GM19438 (cell line): ENCODE data around the gene PRKAR1A.

Experiments
- ATAC-seq: cut with Tn5 transposase; IDR thresholded peaks from one replicate; pipeline ENCODE4 v1.9.1; 2021; ENCODE audit warnings: low read depth; ENCODE audit not compliant: unreplicated experiment

The PRKAR1A gene

GRCh38 chr17:68596411-68596945 is 84.2 kb downstream of the PRKAR1A start:
- ATAC-seq, result no peak

DNA sequence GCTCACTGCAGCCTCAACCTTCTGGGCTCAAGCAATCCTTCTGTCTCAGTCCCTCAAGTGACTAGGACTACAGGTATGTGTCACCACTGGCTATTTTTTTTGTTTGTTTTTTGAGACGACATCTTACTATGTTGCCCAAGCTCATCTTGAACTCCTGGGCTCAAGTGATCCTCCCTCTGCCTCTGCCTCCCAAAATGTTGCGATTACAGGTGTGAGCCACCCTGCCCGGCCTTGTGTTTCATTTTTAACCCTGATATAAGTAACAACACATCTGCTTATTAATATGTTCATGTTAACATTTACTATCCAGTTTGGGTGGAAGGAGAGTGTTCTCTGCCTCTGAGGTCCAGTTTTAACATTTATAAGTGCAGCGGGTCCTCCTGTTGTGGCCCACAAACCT is 85.8 kb downstream of the PRKAR1A start:
- no peak for ATAC-seq

GRCh38 chr17:68598545-68598961 is 86.3 kb downstream of the PRKAR1A start:
- no peak for ATAC-seq

DNA sequence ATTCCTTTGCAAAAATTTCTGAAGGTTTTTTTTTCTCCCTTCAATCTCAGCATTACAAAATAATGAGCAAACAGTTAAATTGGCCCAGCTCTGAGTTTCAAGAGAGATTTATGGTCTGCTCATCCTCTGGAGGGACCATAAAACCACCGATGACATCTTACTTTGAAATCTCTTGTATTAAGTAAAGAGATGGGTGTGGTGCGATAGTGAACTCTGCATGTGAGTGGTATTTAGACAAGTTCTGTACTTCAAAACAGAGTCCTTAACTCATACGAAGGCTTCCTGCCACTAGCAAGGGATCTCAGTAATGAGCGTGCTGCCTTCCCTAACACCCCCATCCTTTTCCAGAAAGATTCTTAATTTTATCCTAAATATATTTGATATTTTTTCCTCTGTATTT is 86.9 kb downstream of the PRKAR1A start:
- no peak for ATAC-seq

DNA sequence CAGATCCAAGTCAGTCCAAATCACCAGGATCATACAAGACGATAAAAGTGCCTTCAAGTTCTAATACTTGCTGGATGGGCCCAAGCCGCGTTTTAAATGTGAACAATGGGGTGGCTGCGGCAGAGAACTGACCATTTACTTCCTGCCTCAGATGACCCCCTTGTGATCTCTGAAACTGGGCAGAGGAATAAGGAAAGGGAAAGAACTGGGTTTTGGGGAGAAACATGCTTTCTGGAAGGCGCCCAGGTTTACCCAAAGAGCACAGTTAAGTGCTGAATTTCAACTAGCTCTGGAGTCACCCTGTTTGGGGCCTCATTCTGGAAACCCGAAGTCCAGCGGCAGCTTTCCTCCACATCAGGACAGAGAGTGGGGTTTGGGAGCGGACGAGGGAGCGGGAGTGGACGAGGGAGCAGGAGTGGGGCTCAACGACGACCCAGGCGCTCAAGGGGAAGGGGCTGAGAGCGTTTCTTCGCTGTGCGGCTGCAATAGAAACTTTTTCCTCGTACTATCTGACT is 87.4 kb downstream of the PRKAR1A start:
- ATAC-seq, result no peak

DNA sequence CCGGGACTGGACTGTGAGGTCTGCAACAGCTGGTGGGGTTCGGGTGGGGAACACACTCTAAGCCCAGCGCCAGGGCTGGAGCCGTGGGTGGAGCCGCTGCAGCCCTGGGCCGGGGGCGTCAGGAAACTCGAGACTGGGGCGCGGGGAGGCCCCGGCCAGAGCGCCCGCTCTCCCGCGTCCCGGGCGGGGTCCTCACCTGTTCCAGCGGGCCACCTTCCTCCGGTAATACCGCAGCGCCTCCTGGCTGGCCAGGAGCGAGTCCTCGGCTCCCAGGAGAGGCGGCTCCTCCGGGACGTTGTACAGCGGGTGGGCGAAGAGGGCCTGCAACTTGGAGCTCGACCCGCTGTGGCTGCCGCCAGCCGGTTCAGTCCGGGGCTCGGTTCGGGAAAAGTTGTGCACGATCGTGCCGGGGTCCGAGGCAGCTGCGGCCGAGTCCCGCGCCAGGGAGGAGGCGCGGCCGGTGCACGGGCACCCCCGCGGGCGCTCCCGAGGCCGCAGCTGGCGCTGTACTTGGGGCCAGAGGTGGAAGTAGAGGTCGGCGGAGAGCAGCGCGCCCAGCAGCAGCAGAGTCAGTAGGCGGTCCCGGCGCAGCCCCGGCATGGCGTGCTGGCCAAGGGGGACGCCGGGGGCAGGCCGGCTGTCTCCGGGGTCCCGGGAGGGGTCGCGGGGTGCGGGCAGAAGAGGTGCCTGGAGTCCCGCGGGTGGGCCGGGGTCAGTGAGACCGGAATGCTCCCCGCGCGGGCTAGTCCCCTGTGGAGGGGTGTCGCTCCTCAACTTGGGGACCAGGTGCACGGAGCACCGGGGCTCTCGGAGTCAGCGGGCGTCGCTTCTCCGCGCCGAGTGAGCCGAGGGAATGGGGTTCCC is 88.1 kb downstream of the PRKAR1A start:
- ATAC-seq, result no peak
